Uterus (tissue), 4 donors: Measurements from ENCODE around the gene CRYBG2. TPM values are rescaled to one million over a fixed set of nuclear protein-coding genes. Genes with fewer than 3 reads are reported as not detected.

ENCODE experiments used
- DNase-seq, 2 donors: peaks; one replicate each; pipeline ENCODE4 v3.0.0-alpha.2; 2019 to 2020
- H3K27ac ChIP-seq, 2 donors: fragments of 200-600 bp; sonication (generic); 1 replicate in 1 of 2; 2 replicates in 1 of 2; pipeline ENCODE4 v1.5.1; 2016 to 2018
- H3K27me3 ChIP-seq, 2 donors: fragments of 200-600 bp; sonication (generic); one replicate each; pipeline ENCODE4 v1.5.1; 2018 to 2019; ENCODE audit warnings: control low read depth in 1 of 2
- H3K36me3 ChIP-seq, 2 donors: fragments of 200-600 bp; sonication (generic); one replicate each; pipeline ENCODE4 v1.5.1; 2019; ENCODE audit warnings: control low read depth in 1 of 2
- H3K4me1 ChIP-seq, 2 donors: fragments of 200-600 bp; sonication (generic); one replicate each; pipeline ENCODE4 v1.5.1; 2018 to 2019; ENCODE audit warnings: control low read depth in 1 of 2
- H3K4me3 ChIP-seq, 2 donors: fragments of 200-600 bp; sonication (generic); 1 replicate in 1 of 2; 2 replicates in 1 of 2; pipeline ENCODE4 v1.5.1; 2018 to 2019; ENCODE audit warnings: mild to moderate bottlenecking in 1 of 2
- H3K9me3 ChIP-seq, 2 donors: fragments of 200-600 bp; sonication (generic); one replicate each; pipeline ENCODE4 v1.5.1; 2019; ENCODE audit warnings: control low read depth in 1 of 2
- POLR2A ChIP-seq, 2 donors: fragments of 450-650 bp; IDR thresholded peaks; one replicate each; pipeline ENCODE4 v1.6.1; 2016; ENCODE audit warnings: antibody characterized with exemption in 2 of 2, mild to moderate bottlenecking in 1 of 2, moderate library complexity in 1 of 2
- intact Hi-C: fragments of 100-400 bp; cut with DNase I; formaldehyde crosslinking; loops from one replicate; pipeline ENCODE4 v1.15.1; 2023; ENCODE audit warnings: low total_unique reads
- total RNA-seq, 4 donors: library from RNA; depleted of rRNA in 3 of 4; stranded (reverse); fragments of >200 nt in 3 of 4; gene quantifications; one replicate each; pipeline versions ENCODE4 v1.1.0 to v1.2.4, GENCODE V29; 2014 to 2023
- TF ChIP-seq, protein P1 (sequence below), 4 experiments: fragments of 200-600 bp in 2 of 4; fragments of 450-650 bp in 2 of 4; sonication (generic) in 2 of 4; IDR thresholded peaks; one replicate each; pipeline ENCODE4 v1.5.1; 2016 to 2019; ENCODE audit warnings: antibody characterized with exemption in 4 of 4, mild to moderate bottlenecking in 2 of 4, moderate library complexity in 1 of 4
- donor health status: DM: yes; HTN: yes; CAD: no.

The CRYBG2 gene, protein sequence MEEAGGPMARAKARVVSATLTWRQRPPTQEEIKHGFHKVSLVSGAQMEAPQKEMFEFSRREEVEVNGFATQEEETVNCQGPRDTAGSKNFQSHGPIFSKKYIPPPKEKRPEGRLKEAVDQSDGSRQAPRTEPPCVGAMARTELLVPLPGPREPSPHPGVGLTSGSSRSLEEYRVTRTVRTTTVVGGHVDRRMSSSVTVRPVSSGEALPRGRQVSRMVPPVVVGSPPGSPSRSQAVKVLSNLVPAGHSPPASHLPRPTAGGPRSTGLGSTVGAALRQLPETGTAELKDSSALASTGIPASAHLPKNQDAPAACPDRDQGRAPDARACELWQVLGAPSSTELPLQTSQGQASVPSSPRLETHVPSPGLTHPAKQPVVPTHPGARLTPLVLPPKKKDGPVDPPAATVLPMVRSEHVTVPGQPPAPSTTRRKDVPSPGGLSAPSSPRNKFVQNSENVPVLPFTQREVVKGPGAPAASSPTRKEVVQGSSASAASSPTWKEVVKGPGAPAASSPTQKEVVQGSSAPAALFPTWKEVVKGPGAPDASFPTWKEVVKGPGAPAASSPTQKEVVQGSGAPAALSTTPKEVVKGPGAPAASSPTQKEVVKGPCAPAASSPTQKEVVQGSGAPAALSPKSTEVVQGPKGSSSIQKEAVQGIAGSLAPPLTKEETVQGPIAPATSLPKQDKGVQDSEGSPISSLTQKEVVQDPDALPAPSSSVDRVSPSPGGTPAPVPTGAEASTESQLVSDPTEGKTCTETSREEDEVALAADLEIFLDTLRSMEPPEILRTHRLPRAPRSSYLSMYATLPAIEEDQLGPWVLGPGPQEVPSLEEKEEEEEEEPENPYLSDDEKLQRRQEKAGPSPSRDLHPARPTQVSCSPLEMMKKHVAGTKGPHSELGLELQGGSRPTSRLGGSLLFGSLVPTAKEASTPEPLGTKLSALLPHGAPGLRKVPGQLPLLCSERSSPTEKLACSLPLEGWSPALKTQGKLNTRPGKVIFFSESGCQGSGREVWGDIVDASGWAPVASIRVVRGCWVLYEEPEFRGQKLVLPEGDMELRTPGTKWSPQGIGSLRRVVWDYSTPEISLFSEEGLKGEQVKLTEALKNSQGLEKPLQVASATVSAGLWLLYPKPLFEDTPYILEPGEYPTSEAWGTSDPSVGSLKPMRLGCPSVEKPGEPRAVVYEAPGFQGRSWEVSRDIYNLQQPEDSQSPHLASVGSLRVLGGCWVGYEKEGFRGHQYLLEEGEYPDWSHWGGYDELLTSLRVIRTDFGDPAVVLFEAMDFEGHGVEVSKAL (N-terminal part only)
- total RNA-seq, result 1 to 10 TPM in 1 of 4 donors, not detected in 3; 3.0 TPM

GRCh38 chr1:26353976-26354820 is at the start of gene CRYBG2:
Gene CRYBG2 (minus strand): TSS chr1:26354130. CDS start chr1:26346657, 7,473 bp downstream.
- Histone ChIP-seq H3K4me1 (no peaks in the 10 kb centered on the region), H3K27ac (no peak within 1 kb of the TSS), H3K27me3 (no peaks in the 10 kb centered on the region), H3K36me3 (no peaks in the 10 kb centered on the region), H3K4me3 (no peak within 1 kb of the TSS), H3K9me3 (no peaks in the 10 kb centered on the region)
- TF ChIP-seq, protein P1, sequence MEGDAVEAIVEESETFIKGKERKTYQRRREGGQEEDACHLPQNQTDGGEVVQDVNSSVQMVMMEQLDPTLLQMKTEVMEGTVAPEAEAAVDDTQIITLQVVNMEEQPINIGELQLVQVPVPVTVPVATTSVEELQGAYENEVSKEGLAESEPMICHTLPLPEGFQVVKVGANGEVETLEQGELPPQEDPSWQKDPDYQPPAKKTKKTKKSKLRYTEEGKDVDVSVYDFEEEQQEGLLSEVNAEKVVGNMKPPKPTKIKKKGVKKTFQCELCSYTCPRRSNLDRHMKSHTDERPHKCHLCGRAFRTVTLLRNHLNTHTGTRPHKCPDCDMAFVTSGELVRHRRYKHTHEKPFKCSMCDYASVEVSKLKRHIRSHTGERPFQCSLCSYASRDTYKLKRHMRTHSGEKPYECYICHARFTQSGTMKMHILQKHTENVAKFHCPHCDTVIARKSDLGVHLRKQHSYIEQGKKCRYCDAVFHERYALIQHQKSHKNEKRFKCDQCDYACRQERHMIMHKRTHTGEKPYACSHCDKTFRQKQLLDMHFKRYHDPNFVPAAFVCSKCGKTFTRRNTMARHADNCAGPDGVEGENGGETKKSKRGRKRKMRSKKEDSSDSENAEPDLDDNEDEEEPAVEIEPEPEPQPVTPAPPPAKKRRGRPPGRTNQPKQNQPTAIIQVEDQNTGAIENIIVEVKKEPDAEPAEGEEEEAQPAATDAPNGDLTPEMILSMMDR (IDR thresholded peaks at IDR 0.05), result no peak
- no peak for TF ChIP-seq POLR2A (IDR thresholded peaks at IDR 0.05)
- no peak for DNase-seq
- intact Hi-C loops, result no loop called here

DNA sequence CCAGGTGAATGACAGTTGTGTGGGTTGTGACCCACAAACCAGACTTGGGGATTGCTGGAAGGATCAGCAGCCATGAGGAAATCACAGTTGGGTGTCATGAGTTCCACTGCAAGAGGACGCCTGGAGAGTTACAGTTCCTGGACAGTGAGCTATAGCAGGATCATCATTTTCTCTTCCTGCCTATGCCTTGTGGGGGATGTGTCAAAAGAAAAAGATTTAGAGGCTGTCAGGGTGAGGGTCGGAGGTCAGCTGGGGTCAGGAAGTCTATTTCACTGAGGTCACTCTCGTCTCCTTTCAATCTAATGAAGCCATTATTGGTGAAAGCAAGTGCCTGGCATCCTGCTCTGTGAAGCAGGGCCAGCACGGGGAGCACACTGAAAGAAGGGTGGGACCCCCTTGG is 49.7 kb upstream of the CRYBG2 start:
- Histone ChIP-seq H3K36me3 (no peaks in the 10 kb centered on the region), H3K27me3 (no peaks in the 10 kb centered on the region), H3K27ac (no peak overlapping the region), H3K4me1 (no peaks in the 10 kb centered on the region), H3K4me3 (no peak overlapping the region), H3K9me3 (no peaks in the 10 kb centered on the region)
- DNase-seq, result no peak
- intact Hi-C loops, result no loop called here
- no peak for TF ChIP-seq POLR2A (IDR thresholded peaks at IDR 0.05)
- TF ChIP-seq, protein P1 (IDR thresholded peaks at IDR 0.05), result no peak

DNA sequence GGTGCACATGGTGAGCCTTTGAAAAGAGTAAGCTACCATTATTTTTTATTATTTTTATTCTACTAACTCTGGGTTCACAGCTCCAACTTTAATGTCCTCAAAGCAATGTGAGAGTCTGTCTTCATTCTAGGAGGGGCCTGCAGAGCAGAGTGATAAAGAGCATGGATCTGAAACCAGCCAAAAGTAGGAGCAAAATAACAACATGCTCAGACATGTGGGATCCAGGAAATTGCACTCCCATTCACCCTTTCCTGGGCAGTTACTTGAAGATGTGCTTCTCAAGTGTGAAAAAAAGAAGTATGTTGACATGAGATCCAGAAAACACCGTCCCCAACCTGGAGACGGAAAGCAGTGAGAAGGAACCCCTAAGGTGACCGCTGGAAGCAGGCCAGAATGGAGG is 48.0 kb upstream of the CRYBG2 start:
- H3K27ac ChIP-seq, result no peak overlapping the region
- no peaks in the 10 kb centered on the region for H3K36me3 ChIP-seq
- H3K4me1 ChIP-seq, result no peaks in the 10 kb centered on the region
- no peak overlapping the region for H3K4me3 ChIP-seq
- no peaks in the 10 kb centered on the region for H3K9me3 ChIP-seq
- intact Hi-C loops, result no loop called here
- TF ChIP-seq, protein P1 (IDR thresholded peaks at IDR 0.05), result no peak
- TF ChIP-seq POLR2A (IDR thresholded peaks at IDR 0.05), result no peak
- no peaks in the 10 kb centered on the region for H3K27me3 ChIP-seq
- no peak for DNase-seq

- Histone ChIP-seq H3K36me3 (no peaks in the 10 kb centered on the region), H3K4me3 (no peak overlapping the region), H3K9me3 (no peaks in the 10 kb centered on the region), H3K4me1 (no peaks in the 10 kb centered on the region), H3K27me3 (no peaks in the 10 kb centered on the region), H3K27ac (no peak overlapping the region)
- intact Hi-C loops, result no loop called here
- DNase-seq, result no peak
- TF ChIP-seq, protein P1 (IDR thresholded peaks at IDR 0.05), result no peak
- TF ChIP-seq POLR2A (IDR thresholded peaks at IDR 0.05), result no peak
Measured at GRCh38 chr1:26399034-26399433, 45.1 kb upstream of the CRYBG2 start.
